C4-2B (cell line): ENCODE results near the gene TMEM50A.

Experiments used
- ZFX ChIP-seq: fragments of 450-650 bp; IDR thresholded peaks from 2 replicates; pipeline ENCODE4 v1.6.1; 2017
- TF ChIP-seq, protein P1 (sequence below): fragments of 450-650 bp; conservative IDR thresholded peaks from 2 replicates; pipeline ENCODE4 v1.5.1; 2017; ENCODE audit warnings: mild to moderate bottlenecking

DNA sequence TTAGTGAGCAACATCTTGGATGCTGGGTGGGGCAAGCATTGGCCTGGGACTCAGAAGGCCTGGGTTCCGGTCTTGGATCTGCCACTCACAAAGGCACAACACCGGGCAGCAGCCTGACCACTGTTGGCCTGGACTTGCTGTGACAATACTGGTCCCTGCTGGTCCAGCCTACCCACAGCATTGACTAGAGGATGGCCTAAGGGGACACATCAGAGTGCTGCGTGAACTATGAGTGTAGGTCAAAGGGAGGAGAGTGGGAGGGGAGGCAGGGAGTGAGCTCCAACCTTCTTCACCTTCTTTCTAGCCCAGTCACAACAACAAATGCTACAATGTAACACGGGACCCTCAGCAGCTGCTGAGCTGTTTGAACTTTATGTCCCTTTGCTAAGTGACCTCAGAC, 31.1 kb downstream of the TMEM50A start:
- TF ChIP-seq, protein P1, sequence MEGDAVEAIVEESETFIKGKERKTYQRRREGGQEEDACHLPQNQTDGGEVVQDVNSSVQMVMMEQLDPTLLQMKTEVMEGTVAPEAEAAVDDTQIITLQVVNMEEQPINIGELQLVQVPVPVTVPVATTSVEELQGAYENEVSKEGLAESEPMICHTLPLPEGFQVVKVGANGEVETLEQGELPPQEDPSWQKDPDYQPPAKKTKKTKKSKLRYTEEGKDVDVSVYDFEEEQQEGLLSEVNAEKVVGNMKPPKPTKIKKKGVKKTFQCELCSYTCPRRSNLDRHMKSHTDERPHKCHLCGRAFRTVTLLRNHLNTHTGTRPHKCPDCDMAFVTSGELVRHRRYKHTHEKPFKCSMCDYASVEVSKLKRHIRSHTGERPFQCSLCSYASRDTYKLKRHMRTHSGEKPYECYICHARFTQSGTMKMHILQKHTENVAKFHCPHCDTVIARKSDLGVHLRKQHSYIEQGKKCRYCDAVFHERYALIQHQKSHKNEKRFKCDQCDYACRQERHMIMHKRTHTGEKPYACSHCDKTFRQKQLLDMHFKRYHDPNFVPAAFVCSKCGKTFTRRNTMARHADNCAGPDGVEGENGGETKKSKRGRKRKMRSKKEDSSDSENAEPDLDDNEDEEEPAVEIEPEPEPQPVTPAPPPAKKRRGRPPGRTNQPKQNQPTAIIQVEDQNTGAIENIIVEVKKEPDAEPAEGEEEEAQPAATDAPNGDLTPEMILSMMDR: no peak
- TF ChIP-seq ZFX: no peak
